NCI-H1436 treated with DMSO at 0.1 percent for 48 hours (cell line): Measurements from ENCODE around the gene KIF6.

Source experiments
- DNase-seq: peaks from one replicate; lab custom pipeline; 2025; lab: John Stamatoyannopoulos, UW

The KIF6 gene

DNA sequence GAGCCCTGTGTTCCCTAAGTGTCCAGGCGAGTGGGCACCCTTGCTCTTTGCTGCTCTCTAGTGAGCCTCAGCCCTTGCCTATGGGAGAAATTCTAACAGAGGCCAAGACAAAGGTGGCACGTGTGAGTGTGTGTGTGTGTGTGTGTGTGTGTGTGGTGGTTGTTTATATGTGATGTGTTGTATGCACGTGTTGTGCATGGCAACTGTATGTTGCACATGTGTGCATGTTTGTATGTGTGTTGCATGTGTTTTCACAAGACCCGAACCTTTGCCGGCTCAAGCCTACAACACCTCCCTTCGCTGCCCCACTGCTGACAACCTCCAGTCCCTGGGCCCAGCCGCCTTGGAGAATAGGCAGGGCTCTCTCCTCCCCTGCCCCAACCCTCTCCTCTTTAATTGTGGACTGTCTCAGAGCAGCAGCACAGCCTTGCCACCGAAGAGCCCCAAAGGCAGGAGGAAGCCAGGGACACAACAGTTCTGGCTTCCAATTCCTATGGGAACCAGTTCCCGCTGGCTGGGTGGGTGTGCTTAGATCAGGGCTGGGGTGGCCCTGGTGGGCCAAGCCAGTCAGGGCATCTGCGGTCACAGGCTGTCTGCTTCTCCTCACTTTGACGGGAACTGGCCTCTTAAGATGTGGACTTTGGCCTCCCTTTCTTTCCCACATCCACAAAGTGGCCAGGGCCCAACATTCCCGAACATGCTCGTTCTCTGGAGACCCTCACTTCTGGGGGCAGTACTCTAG is 405.4 kb downstream of the KIF6 start:
- DNase-seq: no peak

DNA sequence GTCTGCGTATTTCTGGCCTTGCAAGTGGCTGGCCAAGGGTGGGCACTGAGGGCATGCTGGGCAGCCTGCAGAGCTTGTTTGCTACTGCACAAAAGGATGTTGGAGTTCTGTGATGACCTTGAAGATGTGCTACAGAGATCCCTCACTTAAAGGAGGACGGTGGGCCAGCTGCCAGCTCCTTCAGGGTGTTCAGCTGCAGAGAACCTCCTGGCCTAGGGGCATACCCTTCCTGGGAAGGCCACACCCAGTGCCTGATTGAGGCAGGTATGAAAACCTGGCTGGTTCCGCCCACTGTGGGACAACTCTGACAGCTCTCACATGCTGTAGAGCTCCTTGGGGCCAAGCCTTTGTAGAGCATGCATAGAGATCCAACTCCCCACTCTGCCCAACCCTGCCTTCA is 408.0 kb downstream of the KIF6 start:
- no peak for DNase-seq

DNA sequence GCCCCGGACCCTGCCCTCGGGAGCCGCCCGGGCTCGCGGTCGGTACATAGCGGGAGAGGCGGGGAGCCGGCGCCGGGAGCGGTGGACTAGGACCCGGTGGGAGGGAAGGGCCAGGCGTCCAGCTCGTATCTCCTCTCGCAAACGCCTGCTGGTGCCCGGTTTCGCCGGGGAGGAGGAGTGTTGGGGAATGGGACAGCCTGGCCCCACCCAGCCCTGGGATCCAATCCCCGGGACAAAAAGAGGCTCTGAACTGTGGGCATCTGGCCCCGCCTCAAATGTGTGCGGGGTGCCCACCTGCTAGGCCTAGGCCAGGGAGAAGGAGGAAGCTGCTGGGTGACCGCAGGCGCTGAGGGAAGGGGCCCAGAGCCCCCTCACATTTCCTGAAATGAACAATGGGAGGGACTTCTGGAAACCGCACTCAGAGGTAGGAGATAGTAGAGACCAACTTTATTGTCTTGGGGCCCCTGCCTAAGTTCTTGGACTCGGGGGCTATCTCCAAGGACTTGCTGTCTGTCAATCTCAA is 410.9 kb downstream of the KIF6 start, which contains the start of gene KCNK17:
KCNK17 (minus strand) TSS at position 147 of the 523 bp plus-strand sequence; CDS start at position 48, 99 bp downstream.
- DNase-seq: no peak

DNA sequence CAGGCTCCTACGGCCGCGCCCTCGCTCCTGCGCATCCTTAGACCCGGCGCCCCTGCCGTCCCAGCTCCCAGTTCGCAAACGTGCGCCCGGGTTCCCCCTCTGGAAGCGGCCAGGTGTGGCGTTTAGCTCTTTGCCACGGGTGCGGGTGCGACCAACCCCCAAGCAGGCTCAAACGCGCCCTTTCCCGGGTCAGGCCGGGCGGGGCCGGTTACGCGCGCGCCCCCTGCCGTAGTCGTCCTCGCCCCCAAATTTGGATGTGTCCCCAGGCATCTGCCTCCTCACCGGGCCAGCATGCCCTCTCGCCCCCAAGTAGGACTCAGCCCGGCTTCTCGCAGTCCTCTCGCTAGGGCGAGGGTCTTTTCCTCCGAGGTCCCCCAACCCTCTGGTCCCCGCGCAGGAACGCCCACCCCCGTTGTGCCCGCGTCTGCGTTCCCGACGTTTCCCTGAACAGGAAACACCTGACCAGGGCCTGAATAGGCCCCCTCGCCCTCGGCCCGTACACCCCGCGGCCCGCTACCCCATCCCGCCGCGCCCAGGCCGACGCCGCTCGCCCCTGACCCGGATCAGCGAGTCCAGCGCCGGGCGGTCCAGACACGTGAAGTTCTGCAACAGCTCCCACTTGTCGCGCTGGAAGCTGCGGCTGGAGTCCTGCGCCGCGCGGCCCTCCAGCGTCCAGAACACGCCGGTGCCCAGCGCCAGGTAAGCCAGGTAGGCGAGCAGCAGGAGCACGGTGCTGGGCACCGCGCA is 411.5 kb downstream of the KIF6 start:
- no peak for DNase-seq

DNA sequence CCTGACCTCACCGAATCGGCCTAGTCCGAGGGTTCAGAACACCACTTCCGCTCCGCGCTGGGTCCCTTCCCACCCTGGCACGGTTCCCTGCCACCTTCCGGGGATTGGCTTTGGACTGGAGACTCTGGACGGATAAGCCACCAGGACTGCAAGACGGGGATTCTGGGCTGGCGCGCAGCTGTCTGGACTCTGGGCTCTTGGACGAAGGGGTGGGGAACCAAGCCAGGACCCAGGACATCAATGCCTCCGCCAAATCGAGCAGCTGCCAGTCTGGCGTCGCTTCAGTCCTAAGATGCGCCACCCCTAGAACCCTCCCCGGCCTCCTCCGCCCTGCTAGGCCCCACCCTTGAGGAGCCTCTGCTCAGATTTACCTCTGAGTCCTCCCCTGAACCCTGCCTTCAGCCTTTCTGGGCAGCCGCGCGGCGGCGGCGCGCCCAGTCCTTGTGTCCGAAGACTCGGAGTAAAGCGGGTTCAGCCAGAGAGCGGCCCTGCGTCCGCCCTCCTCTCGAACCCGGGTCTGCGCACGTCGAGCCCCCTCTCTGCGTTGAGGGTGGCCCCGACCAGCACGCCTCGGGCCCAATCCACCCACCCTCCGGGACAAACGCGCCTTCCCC is 412.2 kb downstream of the KIF6 start:
- no peak for DNase-seq

DNA sequence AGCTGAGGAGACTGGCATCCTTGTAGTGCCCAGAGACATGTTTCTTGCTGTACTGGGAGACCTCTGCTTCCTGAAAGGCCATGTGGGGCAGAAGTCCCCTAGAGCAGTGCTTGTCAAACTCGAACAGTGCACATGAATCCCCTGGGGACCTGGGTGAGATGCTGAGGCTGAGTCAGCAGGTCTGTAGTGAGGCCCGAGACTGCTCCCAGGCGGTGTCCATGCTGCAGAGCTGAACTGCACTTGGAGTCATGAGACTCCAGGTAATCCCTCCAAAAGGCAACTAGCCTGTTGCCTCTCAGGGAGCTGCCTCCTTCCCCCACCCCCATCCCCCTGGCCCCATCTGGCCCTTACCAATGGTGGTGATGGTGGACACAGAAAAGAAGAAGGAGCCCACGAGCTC is 414.7 kb downstream of the KIF6 start:
- DNase-seq: no peak

DNA sequence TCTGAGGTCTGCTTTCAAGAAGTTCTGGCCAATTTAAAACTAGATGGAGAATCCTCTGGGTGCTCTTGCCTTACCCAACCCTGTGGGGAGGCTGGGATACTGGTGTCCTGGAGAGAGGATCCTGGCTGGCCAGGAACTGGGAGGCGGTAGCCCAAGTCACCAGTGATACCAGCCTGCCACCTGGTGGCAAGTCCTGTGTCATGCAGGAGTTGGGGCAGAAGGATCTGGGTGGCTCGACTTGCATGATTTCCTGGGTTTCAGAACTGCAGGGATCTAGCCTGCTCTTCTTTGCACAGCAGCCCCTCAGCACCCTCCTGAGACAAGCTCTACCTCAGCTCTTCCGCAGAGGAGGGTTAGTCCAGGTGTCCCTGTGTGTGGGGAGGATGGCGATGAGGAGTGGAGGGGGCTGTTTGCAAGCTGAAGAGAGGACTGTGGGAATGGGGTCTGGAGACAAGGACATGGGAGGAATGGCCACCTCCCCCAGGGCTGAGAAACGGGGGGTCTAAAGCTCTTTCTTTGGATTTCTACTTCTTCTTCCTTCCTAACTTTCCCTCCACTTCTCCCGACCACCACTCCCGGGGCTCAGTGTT is 415.2 kb downstream of the KIF6 start:
- DNase-seq: no peak

DNA sequence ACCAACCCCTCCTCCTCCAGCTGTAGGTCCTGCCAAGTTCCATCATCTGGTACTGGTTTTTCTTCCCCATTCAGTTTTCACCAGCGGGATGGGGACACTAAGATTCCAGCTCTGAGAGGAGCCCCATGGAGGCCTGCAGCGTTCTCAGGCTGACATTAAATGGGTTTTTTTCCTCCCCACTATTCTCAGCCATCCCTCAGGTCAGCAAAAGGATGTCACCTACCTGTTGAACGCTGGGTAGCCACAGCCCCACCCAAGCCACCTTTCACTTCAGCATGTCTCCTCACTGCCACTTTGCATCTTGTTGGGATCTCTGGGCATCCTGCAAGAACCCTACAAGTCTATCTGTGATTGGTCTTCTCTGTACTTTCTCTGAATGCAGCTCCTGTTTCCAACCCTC is 417.7 kb downstream of the KIF6 start:
- no peak for DNase-seq

DNA sequence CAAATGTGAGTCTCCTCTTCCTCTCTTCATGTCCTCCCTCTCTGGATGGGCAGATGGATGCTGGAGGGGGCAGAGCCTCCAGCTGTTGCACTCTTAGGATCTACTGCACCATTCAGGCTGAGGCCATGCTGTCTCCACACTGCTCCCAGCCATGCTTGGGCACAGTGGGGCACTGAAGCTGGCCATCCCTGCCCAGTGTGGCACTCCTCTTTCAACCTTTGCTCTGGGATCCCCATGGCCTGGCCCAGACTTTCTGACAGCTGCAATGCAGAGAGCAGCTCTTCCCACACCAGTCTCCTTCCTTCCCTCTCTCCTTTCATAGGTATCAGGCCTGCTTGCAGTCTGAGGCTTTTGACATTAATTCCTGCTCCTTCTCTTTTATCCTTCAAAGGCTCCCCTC is 420.3 kb downstream of the KIF6 start:
- no peak for DNase-seq

DNA sequence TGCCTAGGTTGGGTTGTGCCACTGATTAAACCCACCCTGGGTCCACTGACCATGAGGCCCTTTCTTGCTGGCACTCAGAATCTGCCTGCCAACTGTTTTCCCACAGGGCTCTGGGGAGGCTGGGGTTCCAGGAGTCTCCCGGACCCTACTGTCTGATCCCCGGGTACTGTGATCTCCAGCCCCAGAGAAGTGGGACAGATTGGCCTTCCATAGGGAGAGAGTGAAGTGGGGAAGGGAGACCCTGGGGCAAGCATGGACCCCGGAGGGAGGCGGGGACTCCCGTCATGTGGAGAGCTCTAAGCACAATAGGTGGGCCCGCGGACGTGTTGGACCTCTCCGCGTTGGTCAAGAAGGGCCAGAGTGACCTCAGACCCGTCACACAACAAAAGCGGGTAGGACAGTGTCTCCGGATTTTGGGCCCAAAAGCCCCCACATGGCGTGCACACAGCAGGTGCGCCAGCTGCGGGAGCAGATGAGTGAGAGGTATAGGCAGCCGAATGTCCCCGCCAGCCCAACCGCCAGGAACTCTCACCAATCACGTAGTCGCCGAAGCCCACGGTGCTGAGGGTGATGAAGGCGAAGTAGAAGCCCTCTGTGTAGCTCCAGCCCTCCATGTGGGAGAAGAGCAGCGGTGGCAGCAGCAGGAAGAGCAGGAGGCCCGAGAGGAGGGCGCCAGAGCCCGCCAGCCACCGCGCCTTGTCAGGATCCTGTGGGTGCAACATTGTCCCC is 421.6 kb downstream of the KIF6 start:
- no peak for DNase-seq

DNA sequence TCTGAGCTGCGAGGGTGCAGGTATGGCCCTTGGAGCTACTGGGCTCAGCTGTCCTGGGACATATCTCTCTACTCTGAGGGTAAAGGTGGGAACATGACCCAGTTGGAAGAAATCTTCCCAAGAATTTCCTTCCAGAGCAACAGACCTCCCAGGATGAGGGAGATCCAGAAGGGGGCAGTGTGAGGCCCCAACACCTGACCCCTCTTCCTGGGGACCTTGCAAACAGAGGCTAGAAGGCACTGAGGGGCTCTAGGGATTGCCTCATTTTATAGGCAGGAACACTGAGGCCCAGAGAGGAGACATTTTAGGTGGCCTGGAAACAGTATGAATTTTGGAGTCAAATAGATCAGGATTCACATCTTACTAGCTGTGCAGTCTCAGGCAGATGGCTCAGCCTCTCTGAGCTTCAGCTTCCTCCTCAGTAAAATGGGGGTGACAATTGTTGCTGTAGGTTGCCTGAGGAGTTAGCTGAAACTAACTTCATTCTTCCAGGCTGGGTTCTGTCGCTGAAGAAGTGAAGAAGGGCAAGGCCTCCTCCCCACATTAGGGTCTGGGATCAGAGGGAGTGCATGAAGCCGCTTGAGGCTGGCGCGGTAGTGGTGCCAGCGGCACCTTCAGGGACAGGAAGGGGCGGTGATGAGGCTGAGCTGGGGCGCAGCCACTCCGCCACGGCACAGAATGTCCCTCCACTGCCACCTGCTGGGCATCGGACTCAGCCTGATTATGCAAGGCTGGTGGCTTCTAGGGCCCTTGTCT is 422.4 kb downstream of the KIF6 start:
- DNase-seq: peak; percentile 33

DNA sequence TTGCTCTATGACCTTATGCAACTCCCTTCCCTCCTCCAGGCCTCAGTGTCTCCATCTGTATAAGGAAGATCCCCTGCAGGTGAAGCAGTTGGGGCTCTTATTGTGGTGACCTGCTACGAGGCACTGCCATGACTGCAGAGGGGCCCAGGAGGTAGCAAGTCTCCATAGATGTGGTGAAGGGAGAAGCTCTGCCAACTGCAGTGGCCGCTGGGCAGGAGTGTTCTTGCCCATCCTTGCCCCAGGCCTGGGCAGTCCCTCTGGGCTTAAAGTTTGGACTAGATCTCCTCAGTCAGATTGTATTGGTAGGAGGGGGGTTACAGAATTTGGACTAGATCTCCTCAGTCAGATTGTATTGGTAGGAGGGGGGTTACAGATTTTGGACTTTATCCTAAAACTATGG is 423.2 kb downstream of the KIF6 start:
- DNase-seq: no peak

DNA sequence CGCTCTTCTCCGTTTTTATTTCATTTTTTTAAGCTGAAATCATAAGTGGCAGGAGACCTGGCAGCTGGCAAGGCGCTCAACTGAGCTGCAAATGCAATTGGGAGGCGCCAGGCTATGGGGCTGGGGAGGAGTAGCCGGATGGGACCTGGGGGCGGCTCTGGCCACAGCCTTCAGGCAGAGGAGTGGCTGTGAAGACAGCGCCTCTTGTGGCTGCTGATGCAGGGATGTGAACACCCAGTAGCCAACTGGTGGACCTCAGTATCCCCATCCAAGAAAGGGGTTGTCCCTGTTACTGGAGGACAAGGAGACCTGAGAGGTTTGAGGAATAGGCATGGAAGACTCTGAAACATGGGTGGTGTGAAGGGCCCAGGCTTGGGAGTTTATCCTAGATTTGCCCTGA is 423.6 kb downstream of the KIF6 start:
- no peak for DNase-seq

DNA sequence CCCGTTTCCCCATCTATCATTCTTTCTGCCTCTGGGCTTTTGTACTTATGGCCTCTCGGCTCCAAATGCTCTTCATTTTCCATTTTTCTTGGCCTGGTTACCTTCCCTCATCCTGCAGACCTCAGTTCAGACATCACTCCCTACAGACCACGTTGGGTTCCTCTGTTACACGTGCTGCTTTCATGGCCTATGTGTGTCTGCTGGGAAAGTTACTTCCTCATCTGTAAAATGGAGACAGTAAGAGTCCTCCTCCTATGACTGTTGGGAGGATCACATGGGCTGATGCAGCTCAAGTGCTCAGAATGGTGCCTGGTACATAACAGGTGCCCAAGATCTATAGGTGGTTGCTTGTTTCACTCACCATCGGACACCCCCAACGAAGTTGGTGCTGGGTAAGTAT is 424.5 kb downstream of the KIF6 start:
- no peak for DNase-seq

DNA sequence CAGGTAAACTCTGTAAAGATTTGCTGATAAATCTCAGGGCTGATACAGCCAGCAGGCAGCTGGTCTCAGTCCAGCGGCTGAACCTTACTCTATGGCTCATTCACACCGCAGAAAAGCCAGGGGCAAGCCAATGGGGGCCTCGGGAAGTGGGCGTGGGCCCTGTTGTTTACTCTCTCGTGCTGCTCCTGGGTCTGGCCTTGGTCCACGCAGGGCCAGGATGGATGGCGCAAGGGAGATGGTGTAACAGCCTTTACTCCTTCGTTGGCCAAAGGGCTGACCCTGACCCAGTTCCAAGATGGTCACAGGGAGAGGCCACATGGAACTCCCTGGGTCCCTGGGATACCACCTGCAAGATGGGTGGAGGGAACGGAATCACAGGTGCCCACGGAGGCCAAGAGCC is 427.1 kb downstream of the KIF6 start:
- DNase-seq: no peak

DNA sequence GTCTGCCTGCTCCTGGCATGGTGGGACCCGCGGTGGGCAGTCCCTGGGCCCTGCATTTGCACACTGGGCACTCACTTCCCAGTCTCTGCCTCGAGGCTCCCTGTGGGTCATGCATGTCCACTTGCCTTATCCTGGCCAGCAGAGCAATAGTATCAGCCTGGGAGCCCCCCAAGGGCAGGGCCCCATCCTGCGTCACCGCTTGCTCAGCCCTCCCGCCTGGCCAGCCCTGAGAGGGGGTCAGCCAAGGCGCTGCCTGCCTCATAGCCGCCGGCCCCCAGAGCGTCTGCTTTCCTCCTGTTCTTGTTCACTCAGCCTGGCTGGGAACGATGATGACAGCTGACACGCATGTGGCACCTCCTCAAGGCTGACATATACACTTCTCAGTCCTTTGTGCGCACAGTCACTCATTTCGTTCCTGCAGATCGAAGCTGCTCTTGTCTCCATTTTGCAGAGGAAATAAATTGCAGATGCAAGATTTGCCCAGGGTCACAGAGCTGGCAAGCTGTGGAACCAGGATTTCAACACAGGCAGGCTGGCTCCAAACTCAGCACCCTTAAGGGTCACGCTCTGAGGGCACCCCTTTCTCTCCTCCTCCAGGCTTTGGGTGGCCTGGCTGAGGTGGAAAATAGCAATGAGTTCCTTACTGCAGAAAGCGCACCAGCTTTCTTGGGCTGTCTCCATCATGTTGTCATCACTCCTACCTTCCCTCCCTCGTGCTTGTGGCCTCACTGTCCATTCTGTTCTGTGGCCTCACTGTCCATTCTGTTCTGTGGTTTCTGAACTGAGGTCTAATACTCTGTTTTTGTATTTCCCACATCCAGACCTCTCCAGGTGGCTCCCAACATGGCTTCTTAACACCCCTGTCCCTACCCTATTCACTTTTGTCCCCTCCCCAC is 428.2 kb downstream of the KIF6 start:
- DNase-seq: no peak

DNA sequence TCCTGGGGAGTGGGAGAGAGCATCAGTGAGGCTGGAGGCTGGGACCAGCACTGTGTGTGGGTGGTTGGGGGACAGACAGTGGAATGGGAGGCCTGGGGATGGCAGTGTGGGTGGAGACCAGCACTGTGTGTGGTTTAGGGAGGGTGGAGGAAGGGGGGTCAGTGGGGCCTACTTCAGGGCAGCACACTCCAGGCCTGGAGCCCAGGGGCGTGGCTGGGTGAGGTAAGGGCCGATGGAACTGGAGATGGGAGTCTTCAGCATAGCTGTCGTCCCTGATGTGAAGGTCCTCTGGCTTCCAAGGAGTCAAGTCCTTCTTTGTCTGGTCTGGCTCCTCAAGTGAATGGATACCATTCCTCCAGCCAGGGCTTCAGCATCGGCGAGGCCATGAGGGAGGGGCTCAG is 429.6 kb downstream of the KIF6 start:
- no peak for DNase-seq

DNA sequence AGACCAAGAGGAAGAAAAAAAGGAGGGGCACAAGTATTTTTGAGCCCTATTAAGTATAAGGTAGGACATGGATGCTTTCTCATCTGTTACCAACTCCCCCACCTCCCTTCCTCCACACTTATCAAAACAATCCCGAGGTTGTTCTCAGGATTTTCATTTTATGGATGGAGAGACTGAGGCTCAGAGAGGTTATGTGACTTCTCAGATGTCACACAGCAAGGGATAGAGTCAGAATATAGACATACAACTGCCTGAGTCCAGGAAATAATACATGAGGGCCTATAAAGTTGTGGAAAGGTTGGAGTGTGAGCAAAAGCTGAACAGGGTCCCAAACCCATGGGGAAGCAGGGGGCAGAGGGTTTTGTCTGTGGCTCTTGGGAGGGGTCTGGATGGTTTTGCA is 430.3 kb downstream of the KIF6 start:
- DNase-seq: no peak

DNA sequence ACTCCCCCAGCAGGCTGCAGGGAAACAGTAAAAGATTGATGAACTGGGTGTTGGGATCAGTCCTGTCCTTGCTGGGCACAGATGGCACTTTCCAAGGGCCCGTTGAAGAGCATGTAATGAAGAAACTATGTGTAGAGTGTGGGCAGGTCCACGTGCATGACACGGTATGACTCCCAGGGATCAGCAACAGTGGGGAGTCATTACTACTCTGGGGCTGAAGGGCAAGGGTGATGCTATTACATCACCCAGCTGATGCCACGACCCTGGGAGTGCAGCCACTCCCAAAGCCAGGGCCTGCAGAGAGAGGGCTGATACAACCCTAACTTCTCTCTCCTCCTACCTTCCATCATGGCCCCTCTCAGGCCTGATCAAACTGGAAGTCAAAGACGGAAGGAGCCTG is 431.1 kb downstream of the KIF6 start:
- no peak for DNase-seq

DNA sequence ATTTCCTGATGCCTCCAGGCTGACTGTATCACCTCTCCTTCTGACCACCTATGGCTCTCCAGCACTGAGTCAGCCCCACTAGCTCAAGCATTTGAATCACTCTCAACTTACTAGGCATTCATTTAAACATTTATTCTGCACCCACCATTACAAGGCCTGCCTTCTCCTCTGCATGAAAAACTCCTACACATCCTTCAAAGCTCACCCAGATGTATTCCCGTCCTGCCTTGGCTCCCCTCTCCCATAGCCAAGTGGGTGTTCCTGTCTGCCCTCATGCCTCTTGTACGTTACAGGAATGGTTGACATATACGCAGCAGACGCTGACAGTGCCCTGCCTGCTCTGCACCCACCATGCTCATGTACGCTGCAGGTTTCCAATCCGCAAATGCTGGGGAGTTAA is 432.6 kb downstream of the KIF6 start:
- no peak for DNase-seq
